K562 (cell line): ENCODE data around the gene CBX1. TPM values are rescaled to one million over a fixed set of nuclear protein-coding genes. Genes with fewer than 3 reads are reported as not detected.

Experiments used
- ARID4B ChIP-seq: sonication (generic); formaldehyde crosslinking; IDR thresholded peaks from 2 replicates; pipeline ENCODE4 v1.8.0; 2022; ENCODE audit warnings: mild to moderate bottlenecking, missing genetic modification reagents
- CC2D1A ChIP-seq: fragments of 450-650 bp; IDR thresholded peaks from 2 replicates; pipeline ENCODE4 v1.6.1; 2017; ENCODE audit warnings: mild to moderate bottlenecking
- DACH1 ChIP-seq: fragments of 450-650 bp; IDR thresholded peaks from 2 replicates; pipeline ENCODE4 v1.6.1; 2018; ENCODE audit not compliant: partially characterized antibody
- FOXP1 ChIP-seq: sonication (generic); formaldehyde crosslinking; IDR thresholded peaks from 2 replicates; pipeline ENCODE4 v1.8.0; 2022; ENCODE audit warnings: mild to moderate bottlenecking, missing genetic modification reagents
- HNRNPL ChIP-seq: fragments of 200-400 bp; formaldehyde crosslinking; IDR thresholded peaks from 2 replicates; pipeline ENCODE4 v1.6.1; 2017; ENCODE audit warnings: low read depth, mild to moderate bottlenecking, low read length
- NUFIP1 ChIP-seq: fragments of 450-650 bp; IDR thresholded peaks from 2 replicates; pipeline ENCODE4 v1.6.1; 2018; ENCODE audit not compliant: partially characterized antibody
- PML ChIP-seq: IDR thresholded peaks from 2 replicates; pipeline ENCODE4 v1.6.1; 2012; ENCODE audit warnings: low read length, inconsistent platforms
- RBM17 ChIP-seq: fragments of 200-400 bp; formaldehyde crosslinking; IDR thresholded peaks from 2 replicates; pipeline ENCODE4 v1.6.1; 2017; ENCODE audit warnings: low read depth, mild to moderate bottlenecking, low read length, borderline replicate concordance
- SIN3A ChIP-seq, 2 experiments: fragments of 150-350 bp in 1 of 2; IDR thresholded peaks; 2 replicates each; pipeline ENCODE4 v1.6.1; 2011 to 2016; ENCODE audit warnings: borderline replicate concordance in 2 of 2, low read depth in 2 of 2, low read length in 2 of 2, mild to moderate bottlenecking in 2 of 2, moderate library complexity in 2 of 2; ENCODE audit not compliant: control insufficient read depth in 1 of 2
- SIN3B ChIP-seq: fragments of 450-650 bp; IDR thresholded peaks from 2 replicates; pipeline ENCODE4 v1.6.1; 2017; ENCODE audit warnings: low read depth, mild to moderate bottlenecking, moderate library complexity
- SREBF2 ChIP-seq: sonication (generic); formaldehyde crosslinking; IDR thresholded peaks from 2 replicates; pipeline ENCODE4 v1.4.0; 2020; ENCODE audit warnings: mild to moderate bottlenecking, missing genetic modification reagents
- U2AF1 ChIP-seq: fragments of 200-400 bp; formaldehyde crosslinking; optimal IDR thresholded peaks from 2 replicates; pipeline ENCODE3; 2017; ENCODE audit warnings: mild to moderate bottlenecking, low read depth, low read length, moderate library complexity
- ZNF354B ChIP-seq: fragments of 250-450 bp; sonication (Bioruptor Pico); IDR thresholded peaks from 2 replicates; pipeline ENCODE4 v1.4.0; 2020
- polyA plus RNA-seq, 8 experiments: library from polyadenylated mRNA; depleted of rRNA in 4 of 8; stranded (reverse) in 5 of 8; unstranded in 3 of 8; fragments of >200 nt; fragmentation: Nextera tagmentation in 2 of 8; fragmentation: Illumina TruSeq in 1 of 8; extraction: Ambion mirVana in 2 of 8; extraction: Trizol in 1 of 8; gene quantifications; 2 replicates each; pipeline versions ENCODE4 v1.2.1 to v1.2.3, GENCODE V29; 2011 to 2014; ENCODE audit warnings: inconsistent platforms in 1 of 8, missing spikeins in 1 of 8
- total RNA-seq, 7 experiments: library from RNA; depleted of rRNA in 6 of 7; stranded (reverse); fragments of >200 nt in 6 of 7; fragmentation: Illumina TruSeq in 2 of 7; extraction: Trizol in 2 of 7; gene quantifications; 2 replicates each; pipeline versions ENCODE4 v1.2.1 to v1.2.3, GENCODE V29; 2011 to 2021; ENCODE audit warnings: low replicate concordance in 1 of 7
- TF ChIP-seq, protein P1 (sequence below): IDR thresholded peaks from 2 replicates; pipeline ENCODE4 v1.6.1; 2016; ENCODE audit warnings: missing genetic modification characterization, missing compliant biosample characterization
- TF ChIP-seq, protein P2 (sequence below): sonication (generic); formaldehyde crosslinking; IDR thresholded peaks from 2 replicates; pipeline ENCODE4 v1.4.0; 2020; ENCODE audit warnings: mild to moderate bottlenecking, missing genetic modification reagents
- TF ChIP-seq, protein P3 (sequence below): sonication (generic); formaldehyde crosslinking; IDR thresholded peaks from 2 replicates; pipeline ENCODE4 v1.8.0; 2022; ENCODE audit warnings: mild to moderate bottlenecking, missing genetic modification reagents

Gene CBX1
- total and polyA plus RNA-seq, 9 of the 15 experiments (the other 6 are each of a cell fraction or from before 2014, with no cell fraction given), result 10.6 to 95.7 (median 52.7) TPM

- TF ChIP-seq, protein P1, sequence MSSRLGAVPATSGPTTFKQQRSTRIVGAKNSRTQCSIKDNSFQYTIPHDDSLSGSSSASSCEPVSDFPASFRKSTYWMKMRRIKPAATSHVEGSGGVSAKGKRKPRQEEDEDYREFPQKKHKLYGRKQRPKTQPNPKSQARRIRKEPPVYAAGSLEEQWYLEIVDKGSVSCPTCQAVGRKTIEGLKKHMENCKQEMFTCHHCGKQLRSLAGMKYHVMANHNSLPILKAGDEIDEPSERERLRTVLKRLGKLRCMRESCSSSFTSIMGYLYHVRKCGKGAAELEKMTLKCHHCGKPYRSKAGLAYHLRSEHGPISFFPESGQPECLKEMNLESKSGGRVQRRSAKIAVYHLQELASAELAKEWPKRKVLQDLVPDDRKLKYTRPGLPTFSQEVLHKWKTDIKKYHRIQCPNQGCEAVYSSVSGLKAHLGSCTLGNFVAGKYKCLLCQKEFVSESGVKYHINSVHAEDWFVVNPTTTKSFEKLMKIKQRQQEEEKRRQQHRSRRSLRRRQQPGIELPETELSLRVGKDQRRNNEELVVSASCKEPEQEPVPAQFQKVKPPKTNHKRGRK (tag), result no peak
- no peak for TF ChIP-seq U2AF1
- no peak for TF ChIP-seq DACH1
- no peak for TF ChIP-seq NUFIP1
- TF ChIP-seq RBM17, result no peak
- TF ChIP-seq SIN3A (IDR thresholded peaks at IDR 0.05; ENCODE audit: borderline replicate concordance in 2 of 2, control insufficient read depth in 1 of 2, low read depth in 2 of 2, low read length in 2 of 2), result 0 out of 4 replicates have a peak, but pooled peaks of 1 of the 2 experiments have one; percentile 18
- TF ChIP-seq CC2D1A, result peak; percentile 35; the same call in 1 of the 2 replicates
- TF ChIP-seq PML, result peak; percentile 88
- no peak for TF ChIP-seq HNRNPL
- peak; percentile 50; the same call in 1 of the 2 replicates for TF ChIP-seq ZNF354B (CRISPR knock-in tag)
- TF ChIP-seq, protein P2, sequence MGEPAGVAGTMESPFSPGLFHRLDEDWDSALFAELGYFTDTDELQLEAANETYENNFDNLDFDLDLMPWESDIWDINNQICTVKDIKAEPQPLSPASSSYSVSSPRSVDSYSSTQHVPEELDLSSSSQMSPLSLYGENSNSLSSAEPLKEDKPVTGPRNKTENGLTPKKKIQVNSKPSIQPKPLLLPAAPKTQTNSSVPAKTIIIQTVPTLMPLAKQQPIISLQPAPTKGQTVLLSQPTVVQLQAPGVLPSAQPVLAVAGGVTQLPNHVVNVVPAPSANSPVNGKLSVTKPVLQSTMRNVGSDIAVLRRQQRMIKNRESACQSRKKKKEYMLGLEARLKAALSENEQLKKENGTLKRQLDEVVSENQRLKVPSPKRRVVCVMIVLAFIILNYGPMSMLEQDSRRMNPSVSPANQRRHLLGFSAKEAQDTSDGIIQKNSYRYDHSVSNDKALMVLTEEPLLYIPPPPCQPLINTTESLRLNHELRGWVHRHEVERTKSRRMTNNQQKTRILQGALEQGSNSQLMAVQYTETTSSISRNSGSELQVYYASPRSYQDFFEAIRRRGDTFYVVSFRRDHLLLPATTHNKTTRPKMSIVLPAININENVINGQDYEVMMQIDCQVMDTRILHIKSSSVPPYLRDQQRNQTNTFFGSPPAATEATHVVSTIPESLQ, result no peak; the same call in 1 of the 2 replicates
- TF ChIP-seq, protein P3, sequence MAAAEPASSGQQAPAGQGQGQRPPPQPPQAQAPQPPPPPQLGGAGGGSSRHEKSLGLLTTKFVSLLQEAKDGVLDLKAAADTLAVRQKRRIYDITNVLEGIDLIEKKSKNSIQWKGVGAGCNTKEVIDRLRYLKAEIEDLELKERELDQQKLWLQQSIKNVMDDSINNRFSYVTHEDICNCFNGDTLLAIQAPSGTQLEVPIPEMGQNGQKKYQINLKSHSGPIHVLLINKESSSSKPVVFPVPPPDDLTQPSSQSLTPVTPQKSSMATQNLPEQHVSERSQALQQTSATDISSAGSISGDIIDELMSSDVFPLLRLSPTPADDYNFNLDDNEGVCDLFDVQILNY (CRISPR knock-in tag), result peak; percentile 11; the same call in 1 of the 2 replicates
- TF ChIP-seq SREBF2 (CRISPR knock-in tag), result no peak
- peak; percentile 85 for TF ChIP-seq ARID4B
- TF ChIP-seq FOXP1 (CRISPR knock-in tag), result peak; percentile 91
- TF ChIP-seq SIN3B, result peak; percentile 66; the same call in 1 of the 2 replicates
Observed at GRCh38 chr17:48047741-48048383, 53.4 kb downstream of the CBX1 start, which contains the start of gene NFE2L1 (continued).
